GOT3 (cell line): ENCODE measurements around the gene SMYD4.

Experiments
- DNase-seq: peaks from one replicate; lab custom pipeline; 2025; ENCODE audit warnings: mixed read lengths; lab: John Stamatoyannopoulos, UW

SMYD4 gene

DNA sequence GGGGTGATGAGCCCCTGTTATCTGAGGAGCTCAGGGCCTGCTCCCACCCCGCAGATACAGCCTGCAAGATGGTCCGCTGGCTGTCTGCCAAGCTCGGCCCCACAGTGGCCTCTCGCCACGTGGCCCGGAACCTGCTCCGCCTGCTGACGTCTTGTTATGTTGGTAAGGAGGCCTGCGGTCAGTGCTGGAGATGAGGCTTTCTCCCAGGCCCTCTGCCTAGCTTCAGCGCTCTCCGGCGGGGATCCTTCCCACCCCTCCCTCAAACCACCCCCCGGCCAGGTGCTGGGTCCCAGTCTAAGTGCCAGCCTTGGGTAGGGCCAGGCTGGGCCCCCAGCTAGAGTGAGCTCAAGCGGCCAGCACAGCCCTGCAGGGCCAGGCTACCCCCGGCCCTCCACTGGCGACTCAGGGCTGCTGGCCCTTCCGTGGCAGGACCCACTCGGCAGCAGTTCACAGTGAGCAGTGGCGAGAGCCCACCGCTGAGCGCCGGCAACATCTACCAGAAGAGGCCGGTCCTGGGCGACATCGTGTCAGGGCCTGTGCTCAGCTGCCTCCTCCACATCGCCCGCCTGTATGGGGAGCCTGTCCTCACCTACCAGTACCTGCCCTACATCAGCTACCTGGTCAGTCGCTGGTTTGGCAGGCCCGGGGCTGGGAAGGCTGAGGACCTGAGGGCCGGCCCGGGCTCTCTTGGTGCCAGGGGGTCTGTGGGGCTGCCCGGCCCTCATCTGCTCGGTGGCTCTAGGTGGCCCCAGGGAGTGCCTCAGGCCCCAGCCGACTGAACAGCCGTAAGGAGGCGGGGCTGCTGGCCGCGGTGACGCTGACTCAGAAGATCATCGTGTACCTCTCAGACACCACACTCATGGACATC is 99.1 kb downstream of the SMYD4 start:
- DNase-seq, result no peak

DNA sequence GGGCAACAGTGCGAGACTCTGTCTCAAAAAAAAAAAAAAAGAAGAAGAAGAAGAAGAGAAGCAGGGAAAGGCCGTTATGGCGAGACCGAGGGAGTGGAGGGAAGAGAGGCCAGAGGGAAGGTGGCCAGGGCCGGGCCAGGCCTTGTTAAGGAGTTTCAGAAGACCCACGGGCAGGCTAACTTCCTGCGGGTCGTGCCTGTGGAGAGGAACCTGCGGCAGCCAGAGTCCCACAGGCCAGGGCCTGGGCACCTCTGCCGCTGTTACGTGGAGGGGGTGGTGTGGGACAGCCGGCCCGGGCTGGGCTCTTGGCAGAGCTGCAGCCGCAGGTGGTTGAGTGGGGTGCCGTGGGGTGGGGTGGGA is 99.8 kb downstream of the SMYD4 start:
- no peak for DNase-seq
